Activated CD8-positive, alpha-beta T cell treated with anti-CD3 and anti-CD28 coated beads for 36 hours (primary cell): ENCODE data around the gene KRT80. TPM values are rescaled to one million over a fixed set of nuclear protein-coding genes. Genes with fewer than 3 reads are reported as not detected.

ENCODE experiments used
- ATAC-seq: fragments of 200-7000 bp; cut with Tn5 transposase; one replicate; pipeline ENCODE4 v1.10.0; 2021; ENCODE audit warnings: mild to moderate bottlenecking, moderate library complexity
- CTCF ChIA-PET: fragments of 350-600 bp; sonication (Branson Sonifier 250); formaldehyde crosslinking; loops from one replicate; lab custom pipeline; 2021; ENCODE audit warnings: antibody characterized with exemption; lab: Charles Lee
- POLR2A ChIA-PET: fragments of 350-600 bp; sonication (Branson Sonifier 250); formaldehyde crosslinking; loops from one replicate; lab custom pipeline; 2021; ENCODE audit warnings: antibody characterized with exemption; lab: Charles Lee
- DNase-seq: peaks from one replicate; pipeline ENCODE4 v3.0.0-alpha.2; 2020
- H3K27ac Mint-ChIP-seq: one replicate; pipeline ENCODE4 v1.8.0; 2021; ENCODE audit warnings: mild to moderate bottlenecking, mixed read lengths
- H3K27me3 Mint-ChIP-seq: one replicate; pipeline ENCODE4 v1.8.0; 2021; ENCODE audit warnings: mixed read lengths
- H3K36me3 Mint-ChIP-seq: one replicate; pipeline ENCODE4 v1.8.0; 2021; ENCODE audit warnings: low read depth, mixed read lengths
- H3K4me1 Mint-ChIP-seq: one replicate; pipeline ENCODE4 v1.8.0; 2021; ENCODE audit warnings: low read depth, mixed read lengths
- H3K4me3 Mint-ChIP-seq: one replicate; pipeline ENCODE4 v1.8.0; 2021; ENCODE audit warnings: mild to moderate bottlenecking, moderate library complexity, mixed read lengths
- H3K9me3 Mint-ChIP-seq: one replicate; pipeline ENCODE4 v1.8.0; 2021; ENCODE audit warnings: mixed read lengths
- intact Hi-C: fragments of 100-400 bp; cut with micrococcal nuclease; formaldehyde crosslinking; loops from one replicate; pipeline ENCODE4 v1.10.0; 2022
- total RNA-seq, 2 experiments: library from RNA; stranded (reverse); gene quantifications; one replicate each; pipeline ENCODE4 v1.2.3, GENCODE V29; 2021
- TF ChIP-seq, protein P1 (sequence below): fragments of 200-600 bp; IDR thresholded peaks from one replicate; pipeline ENCODE4 v1.8.0; 2022; ENCODE audit warnings: antibody characterized with exemption, mild to moderate bottlenecking

The KRT80 gene
- total RNA-seq, 2 experiments from 2014 or later, result not detected

DNA sequence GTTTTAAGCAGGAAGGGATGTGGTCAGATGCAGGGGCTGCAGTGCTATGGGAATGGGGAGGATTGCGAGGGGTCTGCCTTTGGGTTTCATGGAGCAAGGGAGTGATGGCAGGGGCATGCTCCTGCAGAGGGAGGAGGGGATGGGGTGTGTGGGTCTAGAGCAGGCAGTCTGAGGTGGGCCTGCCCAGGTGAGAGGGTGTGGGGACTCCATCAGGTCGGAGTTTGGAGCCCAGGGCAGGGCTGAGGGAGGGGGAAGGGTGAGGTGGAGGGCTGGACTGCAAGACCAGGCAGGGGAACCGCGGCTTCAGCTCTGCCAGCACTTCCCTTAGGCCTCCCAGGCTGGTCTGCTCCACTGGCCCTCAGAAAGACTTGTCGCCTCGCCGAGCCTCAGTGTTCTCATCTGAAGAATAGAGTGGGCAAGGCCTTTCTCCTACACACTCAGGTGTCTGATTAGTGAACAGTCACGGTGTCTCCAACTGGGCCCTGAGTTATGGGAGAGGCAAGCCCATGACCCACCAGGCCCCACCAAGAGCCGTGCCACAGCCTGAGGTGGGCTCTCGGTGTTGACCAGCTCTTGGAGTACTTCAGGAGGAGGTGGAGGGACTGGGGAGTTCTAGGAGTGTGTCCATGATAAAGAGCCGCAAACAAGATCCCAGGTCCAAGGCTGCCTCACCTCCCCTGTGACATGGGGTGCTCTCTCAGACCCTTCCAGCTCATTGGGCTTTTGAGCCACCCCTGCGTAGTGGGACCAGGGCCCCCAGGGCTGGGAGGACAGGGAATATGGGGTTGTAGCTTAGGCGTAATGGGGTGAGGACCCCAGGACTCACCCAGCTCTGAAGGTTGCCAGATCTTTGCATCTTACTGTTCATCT lies 20.1 kb upstream of the KRT80 start:
- POLR2A ChIA-PET, result no interaction called here
- Mint-ChIP-seq H3K27ac (no peak overlapping the region), H3K4me1 (no peaks in the 10 kb centered on the region), H3K9me3 (no peaks in the 10 kb centered on the region), H3K4me3 (no peak overlapping the region), H3K27me3 (peaks cover 6% of the 10 kb centered on the region), H3K36me3 (no peaks in the 10 kb centered on the region)
- intact Hi-C loops, result no loop called here
- TF ChIP-seq, protein P1, sequence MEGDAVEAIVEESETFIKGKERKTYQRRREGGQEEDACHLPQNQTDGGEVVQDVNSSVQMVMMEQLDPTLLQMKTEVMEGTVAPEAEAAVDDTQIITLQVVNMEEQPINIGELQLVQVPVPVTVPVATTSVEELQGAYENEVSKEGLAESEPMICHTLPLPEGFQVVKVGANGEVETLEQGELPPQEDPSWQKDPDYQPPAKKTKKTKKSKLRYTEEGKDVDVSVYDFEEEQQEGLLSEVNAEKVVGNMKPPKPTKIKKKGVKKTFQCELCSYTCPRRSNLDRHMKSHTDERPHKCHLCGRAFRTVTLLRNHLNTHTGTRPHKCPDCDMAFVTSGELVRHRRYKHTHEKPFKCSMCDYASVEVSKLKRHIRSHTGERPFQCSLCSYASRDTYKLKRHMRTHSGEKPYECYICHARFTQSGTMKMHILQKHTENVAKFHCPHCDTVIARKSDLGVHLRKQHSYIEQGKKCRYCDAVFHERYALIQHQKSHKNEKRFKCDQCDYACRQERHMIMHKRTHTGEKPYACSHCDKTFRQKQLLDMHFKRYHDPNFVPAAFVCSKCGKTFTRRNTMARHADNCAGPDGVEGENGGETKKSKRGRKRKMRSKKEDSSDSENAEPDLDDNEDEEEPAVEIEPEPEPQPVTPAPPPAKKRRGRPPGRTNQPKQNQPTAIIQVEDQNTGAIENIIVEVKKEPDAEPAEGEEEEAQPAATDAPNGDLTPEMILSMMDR, result no peak
- ATAC-seq (no peak), DNase-seq (no peak)
- CTCF ChIA-PET, result interaction anchor here (2.5 to 3.0 kb wide), 3 partner anchors 10 to 67 kb away, joined by 5 to 15 read pairs (median 11); no protein-coding TSS in a partner anchor

DNA sequence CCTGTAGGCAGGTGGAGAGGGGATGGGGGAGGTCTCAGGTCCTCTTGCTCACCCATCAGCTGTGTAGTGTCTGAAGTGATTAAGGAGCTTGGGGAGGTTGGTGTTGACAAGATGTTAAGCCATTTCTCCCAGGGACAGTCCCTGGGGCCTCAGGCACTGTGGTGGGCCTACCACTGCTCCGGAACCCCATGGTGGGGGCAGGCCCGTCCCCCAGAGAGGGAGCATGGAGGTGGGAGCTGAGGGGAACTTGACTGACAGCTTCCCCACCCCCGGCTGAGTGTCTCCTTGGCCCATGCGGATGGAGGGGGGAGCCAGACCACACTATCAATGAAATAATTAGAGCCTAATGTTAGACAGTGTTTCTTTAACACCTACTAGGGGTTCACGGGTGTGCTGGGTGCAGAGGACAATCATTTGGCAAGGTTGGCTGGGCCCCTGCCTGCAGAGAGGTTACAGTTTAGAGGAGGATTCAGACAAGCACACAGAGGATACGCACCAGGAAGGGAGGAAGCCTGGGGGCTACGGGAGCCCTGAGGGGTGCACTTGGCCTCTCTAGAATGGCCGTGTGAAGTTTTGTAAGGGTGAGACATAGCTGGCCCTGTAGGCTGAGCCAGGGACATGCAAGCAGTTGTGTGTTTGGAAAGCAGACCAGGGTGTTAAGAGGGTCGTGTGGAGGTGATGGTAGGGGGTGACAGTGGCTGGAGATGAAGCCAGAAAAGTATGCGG lies 19.3 kb upstream of the KRT80 start:
- intact Hi-C loops, result no loop called here
- H3K9me3 Mint-ChIP-seq, result no peaks in the 10 kb centered on the region
- ChIA-PET POLR2A (no interaction called here), CTCF (interaction anchor here (1.3 to 3.0 kb wide), 3 partner anchors 10 to 67 kb away, joined by 3 to 15 read pairs (median 11); no protein-coding TSS in a partner anchor)
- H3K4me1 Mint-ChIP-seq, result no peaks in the 10 kb centered on the region
- H3K27me3 Mint-ChIP-seq, result peaks cover 6% of the 10 kb centered on the region
- TF ChIP-seq, protein P1, result no peak
- H3K36me3 Mint-ChIP-seq, result no peaks in the 10 kb centered on the region
- DNase-seq, result no peak
- no peak overlapping the region for H3K27ac Mint-ChIP-seq
- no peak for ATAC-seq
- H3K4me3 Mint-ChIP-seq, result no peak overlapping the region

DNA sequence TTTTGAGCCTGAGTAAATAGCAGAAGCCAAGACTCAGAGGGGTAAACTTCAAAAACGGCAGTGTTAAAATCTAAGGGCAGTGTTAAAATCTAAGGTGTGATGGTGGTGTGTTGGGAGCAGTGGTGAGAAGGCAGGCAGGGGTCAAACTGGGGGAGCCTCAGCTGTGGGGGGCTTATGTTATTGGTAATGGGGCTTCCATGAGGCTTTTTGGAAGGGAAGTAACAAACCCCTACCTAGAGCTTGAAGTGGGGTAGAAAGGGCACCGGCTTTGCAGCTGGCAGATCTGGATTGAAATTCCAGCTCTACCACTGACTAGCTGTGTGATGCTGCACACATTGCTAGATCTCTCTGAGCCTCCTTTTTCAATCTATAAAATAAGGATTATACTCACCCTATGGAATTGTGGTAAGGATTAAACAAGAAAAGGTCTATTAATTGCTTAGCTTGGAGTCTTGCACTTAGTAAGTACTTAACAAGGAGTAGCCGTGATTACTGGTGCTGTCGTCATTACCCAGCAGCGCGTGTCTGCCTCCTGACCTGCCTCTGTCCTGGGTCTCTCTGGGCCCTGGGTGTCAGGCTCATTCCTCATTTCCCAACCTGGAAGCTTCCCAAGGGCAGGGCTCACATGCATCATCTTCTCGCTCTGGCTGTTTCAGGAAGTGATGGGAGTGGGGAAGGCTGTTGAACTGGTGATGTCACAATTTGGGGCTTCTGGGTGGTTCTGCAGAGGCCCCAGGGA lies 18.5 kb upstream of the KRT80 start:
- DNase-seq (no peak), ATAC-seq (no peak)
- Mint-ChIP-seq H3K27me3 (peaks cover 6% of the 10 kb centered on the region), H3K27ac (no peak overlapping the region), H3K36me3 (no peaks in the 10 kb centered on the region), H3K4me3 (no peak overlapping the region), H3K4me1 (no peaks in the 10 kb centered on the region), H3K9me3 (no peaks in the 10 kb centered on the region)
- intact Hi-C loops, result no loop called here
- ChIA-PET CTCF (interaction anchor here (1.3 to 2.7 kb wide), 2 partner anchors 10 to 11 kb away, joined by 3 to 11 read pairs; no protein-coding TSS in a partner anchor), POLR2A (interaction anchor here (1.4 kb wide), 1 partner anchor 25 kb away, joined by 3 read pairs; no protein-coding TSS in a partner anchor)
- TF ChIP-seq, protein P1, result no peak

DNA sequence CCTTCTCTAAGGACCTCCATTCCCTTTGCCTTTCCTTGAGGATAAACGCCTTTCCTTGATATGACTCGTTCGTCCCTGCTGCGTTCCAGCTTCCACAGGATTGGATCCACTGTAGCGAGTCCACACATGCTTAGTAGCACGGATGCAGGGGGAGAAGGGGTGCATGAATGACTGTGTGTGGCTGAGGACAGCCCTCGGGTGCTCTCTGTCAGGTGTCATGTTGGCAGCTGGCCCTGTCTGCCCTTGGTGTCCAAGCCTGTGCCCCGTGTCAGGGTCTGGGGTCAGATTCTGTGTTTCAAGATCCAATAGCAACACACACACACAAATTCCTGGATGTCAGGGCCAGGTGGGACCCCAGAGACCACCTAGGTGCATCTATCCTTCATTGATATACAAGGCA lies 17.5 kb upstream of the KRT80 start:
- no peak overlapping the region for H3K27ac Mint-ChIP-seq
- ChIA-PET POLR2A (interaction anchor here (1.4 kb wide), 1 partner anchor 26 kb away, joined by 3 read pairs; no protein-coding TSS in a partner anchor), CTCF (interaction anchor here (0.8 to 1.3 kb wide), 2 partner anchors 13 to 53 kb away, joined by 3 to 5 read pairs; no protein-coding TSS in a partner anchor)
- peaks cover 5% of the 10 kb centered on the region for H3K27me3 Mint-ChIP-seq
- H3K36me3 Mint-ChIP-seq, result no peaks in the 10 kb centered on the region
- no peaks in the 10 kb centered on the region for H3K9me3 Mint-ChIP-seq
- H3K4me3 Mint-ChIP-seq, result no peak overlapping the region
- intact Hi-C loops, result no loop called here
- TF ChIP-seq, protein P1, result no peak
- no peaks in the 10 kb centered on the region for H3K4me1 Mint-ChIP-seq
- DNase-seq (no peak), ATAC-seq (no peak)
